Neural cell (in vitro differentiated cells): ENCODE results near the gene ADCY4. TPM values are rescaled to one million over a fixed set of nuclear protein-coding genes. Genes with fewer than 3 reads are reported as not detected.

Experiments used
- H2AFZ ChIP-seq: fragments of 200-600, 300-800 bp; sonication (generic), shearing (Covaris generic); 2 replicates; pipeline ENCODE4 v1.6.0; 2014; ENCODE audit warnings: low read depth, mild to moderate bottlenecking, antibody characterized with exemption, low read length, moderate library complexity
- H3F3A ChIP-seq: fragments of 200-600 bp; shearing (Covaris generic); 2 replicates; pipeline ENCODE4 v1.6.1; 2016; ENCODE audit warnings: mild to moderate bottlenecking, moderate library complexity, mixed read lengths, antibody characterized with exemption, low read length; ENCODE audit not compliant: insufficient read depth, poor library complexity, severe bottlenecking
- H3K27ac ChIP-seq: fragments of 200-600, 300-800 bp; sonication (generic), shearing (Covaris generic); 2 replicates; pipeline ENCODE4 v1.5.1; 2014; ENCODE audit warnings: mild to moderate bottlenecking, low read length, moderate library complexity
- H3K27me3 ChIP-seq: fragments of 300-800, 200-600 bp; sonication (generic), shearing (Covaris generic); 2 replicates; pipeline ENCODE4 v1.6.0; 2014; ENCODE audit warnings: mild to moderate bottlenecking, low read depth, low read length, moderate library complexity; ENCODE audit not compliant: insufficient read depth
- H3K36me3 ChIP-seq: fragments of 300-800, 200-600 bp; sonication (generic), shearing (Covaris generic); 2 replicates; pipeline ENCODE4 v1.5.1; 2014; ENCODE audit warnings: mild to moderate bottlenecking, antibody characterized with exemption, low read length, moderate library complexity; ENCODE audit not compliant: insufficient read depth
- H3K4me2 ChIP-seq: fragments of 300-800, 200-600 bp; sonication (generic), shearing (Covaris generic); 2 replicates; pipeline ENCODE4 v1.6.0; 2014; ENCODE audit warnings: mild to moderate bottlenecking, low read length
- H3K4me3 ChIP-seq: fragments of 300-800, 200-600 bp; sonication (generic), shearing (Covaris generic); 2 replicates; pipeline ENCODE4 v1.5.1; 2014; ENCODE audit warnings: mild to moderate bottlenecking, low read length, moderate library complexity
- H3K79me2 ChIP-seq: fragments of 200-600 bp; shearing (Covaris generic); replicated peaks from 2 replicates; pipeline ENCODE4 v1.6.0; 2014; ENCODE audit warnings: mild to moderate bottlenecking, low read length, moderate library complexity; ENCODE audit not compliant: insufficient read depth
- H3K9ac ChIP-seq: fragments of 300-800, 200-600 bp; sonication (generic), shearing (Covaris generic); 2 replicates; pipeline ENCODE4 v1.6.1; 2016; ENCODE audit warnings: mild to moderate bottlenecking, low read length, mixed read lengths
- H3K9me2 ChIP-seq: fragments of 200-600 bp; shearing (Covaris generic); 2 replicates; pipeline ENCODE4 v1.6.1; 2016; ENCODE audit warnings: mild to moderate bottlenecking, low read length, mixed read lengths; ENCODE audit not compliant: insufficient read depth
- H3K9me3 ChIP-seq: fragments of 200-600, 300-800 bp; sonication (generic), shearing (Covaris generic); 2 replicates; pipeline ENCODE4 v1.6.1; 2016; ENCODE audit warnings: mild to moderate bottlenecking, mixed run types, low read length, moderate library complexity, mixed read lengths
- H4K20me1 ChIP-seq: fragments of 200-600 bp; shearing (Covaris generic); 2 replicates; pipeline ENCODE4 v1.6.1; 2016; ENCODE audit warnings: mild to moderate bottlenecking, mixed run types; ENCODE audit not compliant: insufficient read depth
- EP300 ChIP-seq: fragments of 450-650 bp; conservative IDR thresholded peaks from 2 replicates; pipeline ENCODE4 v1.6.1; 2014; ENCODE audit warnings: antibody characterized with exemption, mild to moderate bottlenecking, moderate library complexity; ENCODE audit not compliant: poor library complexity, severe bottlenecking
- EZH2 ChIP-seq: fragments of 200-600, 300-800 bp; shearing (Covaris generic), sonication (generic); IDR thresholded peaks from 2 replicates; pipeline ENCODE4 v1.6.1; 2014; ENCODE audit warnings: antibody characterized with exemption, low read length, borderline replicate concordance, mild to moderate bottlenecking; ENCODE audit not compliant: insufficient read depth, poor library complexity, severe bottlenecking
- MXI1 ChIP-seq: fragments of 450-650 bp; conservative IDR thresholded peaks from 2 replicates; pipeline ENCODE4 v1.6.1; 2014; ENCODE audit warnings: antibody characterized with exemption, mild to moderate bottlenecking; ENCODE audit not compliant: poor library complexity, severe bottlenecking
- POLR2AphosphoS5 ChIP-seq: IDR thresholded peaks from 2 replicates; pipeline ENCODE4 v1.6.1; 2012
- RAD21 ChIP-seq: fragments of 450-650 bp; conservative IDR thresholded peaks from 2 replicates; pipeline ENCODE4 v1.6.1; 2014; ENCODE audit warnings: antibody characterized with exemption, mild to moderate bottlenecking, moderate library complexity
- SMC3 ChIP-seq: fragments of 450-650 bp; conservative IDR thresholded peaks from 2 replicates; pipeline ENCODE4 v1.6.1; 2014; ENCODE audit warnings: antibody characterized with exemption, mild to moderate bottlenecking, moderate library complexity; ENCODE audit not compliant: poor library complexity
- TAF1 ChIP-seq: IDR thresholded peaks from 2 replicates; pipeline ENCODE4 v1.6.1; 2012; ENCODE audit warnings: low read depth
- polyA plus RNA-seq: library from polyadenylated mRNA; depleted of rRNA; stranded (reverse); fragments of >200 nt; gene quantifications from 2 replicates; pipeline ENCODE4 v1.2.3, GENCODE V29; 2014
- TF ChIP-seq, protein P1 (sequence below): fragments of 450-650 bp; IDR thresholded peaks from 2 replicates; pipeline ENCODE4 v1.5.1; 2014; ENCODE audit warnings: antibody characterized with exemption, mild to moderate bottlenecking, moderate library complexity; ENCODE audit not compliant: poor library complexity, severe bottlenecking
- TF ChIP-seq, protein P2 (sequence below): IDR thresholded peaks from 2 replicates; pipeline ENCODE4 v1.6.1; 2012; ENCODE audit warnings: borderline replicate concordance

ADCY4 gene
- polyA plus RNA-seq, 1 donor from 2014 or later, result not detected

DNA sequence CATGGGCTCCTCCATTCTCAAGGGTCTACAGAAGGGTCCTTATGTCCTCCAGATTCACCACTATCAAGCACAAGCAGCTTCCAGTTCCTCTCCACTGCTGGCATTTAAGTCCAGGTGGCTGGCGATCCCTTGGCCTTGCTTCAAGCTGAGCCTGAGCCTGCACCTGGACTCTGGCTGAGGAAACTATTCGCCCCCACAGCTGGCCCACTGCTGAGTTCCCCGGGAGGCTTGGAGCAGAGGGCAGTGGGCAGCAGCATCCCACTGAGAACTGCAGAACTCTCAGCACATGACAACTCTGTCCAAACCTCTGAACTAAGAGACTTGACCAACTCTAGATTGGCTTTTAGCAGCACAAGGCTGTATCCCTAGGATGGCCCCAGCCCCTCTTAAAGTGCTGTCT, 52.1 kb downstream of the ADCY4 start:
- Histone ChIP-seq H3K4me3 (no peak overlapping the region), H2AFZ (no peak overlapping the region), H3K79me2 (no peaks in the 10 kb centered on the region), H3F3A (no peaks in the 10 kb centered on the region), H3K9ac (no peak overlapping the region), H3K27me3 (no peaks in the 10 kb centered on the region), H3K36me3 (no peaks in the 10 kb centered on the region), H3K9me3 (no peaks in the 10 kb centered on the region), H3K9me2 (no peaks in the 10 kb centered on the region), H3K27ac (no peak overlapping the region), H3K4me2 (no peak overlapping the region), H4K20me1 (no peaks in the 10 kb centered on the region)
- TF ChIP-seq TAF1 (no peak), POLR2AphosphoS5 (no peak), EP300 (no peak), RAD21 (no peak), EZH2 (no peak), SMC3 (no peak), MXI1 (no peak)
- TF ChIP-seq, protein P1, sequence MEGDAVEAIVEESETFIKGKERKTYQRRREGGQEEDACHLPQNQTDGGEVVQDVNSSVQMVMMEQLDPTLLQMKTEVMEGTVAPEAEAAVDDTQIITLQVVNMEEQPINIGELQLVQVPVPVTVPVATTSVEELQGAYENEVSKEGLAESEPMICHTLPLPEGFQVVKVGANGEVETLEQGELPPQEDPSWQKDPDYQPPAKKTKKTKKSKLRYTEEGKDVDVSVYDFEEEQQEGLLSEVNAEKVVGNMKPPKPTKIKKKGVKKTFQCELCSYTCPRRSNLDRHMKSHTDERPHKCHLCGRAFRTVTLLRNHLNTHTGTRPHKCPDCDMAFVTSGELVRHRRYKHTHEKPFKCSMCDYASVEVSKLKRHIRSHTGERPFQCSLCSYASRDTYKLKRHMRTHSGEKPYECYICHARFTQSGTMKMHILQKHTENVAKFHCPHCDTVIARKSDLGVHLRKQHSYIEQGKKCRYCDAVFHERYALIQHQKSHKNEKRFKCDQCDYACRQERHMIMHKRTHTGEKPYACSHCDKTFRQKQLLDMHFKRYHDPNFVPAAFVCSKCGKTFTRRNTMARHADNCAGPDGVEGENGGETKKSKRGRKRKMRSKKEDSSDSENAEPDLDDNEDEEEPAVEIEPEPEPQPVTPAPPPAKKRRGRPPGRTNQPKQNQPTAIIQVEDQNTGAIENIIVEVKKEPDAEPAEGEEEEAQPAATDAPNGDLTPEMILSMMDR, result no peak
- TF ChIP-seq, protein P2, sequence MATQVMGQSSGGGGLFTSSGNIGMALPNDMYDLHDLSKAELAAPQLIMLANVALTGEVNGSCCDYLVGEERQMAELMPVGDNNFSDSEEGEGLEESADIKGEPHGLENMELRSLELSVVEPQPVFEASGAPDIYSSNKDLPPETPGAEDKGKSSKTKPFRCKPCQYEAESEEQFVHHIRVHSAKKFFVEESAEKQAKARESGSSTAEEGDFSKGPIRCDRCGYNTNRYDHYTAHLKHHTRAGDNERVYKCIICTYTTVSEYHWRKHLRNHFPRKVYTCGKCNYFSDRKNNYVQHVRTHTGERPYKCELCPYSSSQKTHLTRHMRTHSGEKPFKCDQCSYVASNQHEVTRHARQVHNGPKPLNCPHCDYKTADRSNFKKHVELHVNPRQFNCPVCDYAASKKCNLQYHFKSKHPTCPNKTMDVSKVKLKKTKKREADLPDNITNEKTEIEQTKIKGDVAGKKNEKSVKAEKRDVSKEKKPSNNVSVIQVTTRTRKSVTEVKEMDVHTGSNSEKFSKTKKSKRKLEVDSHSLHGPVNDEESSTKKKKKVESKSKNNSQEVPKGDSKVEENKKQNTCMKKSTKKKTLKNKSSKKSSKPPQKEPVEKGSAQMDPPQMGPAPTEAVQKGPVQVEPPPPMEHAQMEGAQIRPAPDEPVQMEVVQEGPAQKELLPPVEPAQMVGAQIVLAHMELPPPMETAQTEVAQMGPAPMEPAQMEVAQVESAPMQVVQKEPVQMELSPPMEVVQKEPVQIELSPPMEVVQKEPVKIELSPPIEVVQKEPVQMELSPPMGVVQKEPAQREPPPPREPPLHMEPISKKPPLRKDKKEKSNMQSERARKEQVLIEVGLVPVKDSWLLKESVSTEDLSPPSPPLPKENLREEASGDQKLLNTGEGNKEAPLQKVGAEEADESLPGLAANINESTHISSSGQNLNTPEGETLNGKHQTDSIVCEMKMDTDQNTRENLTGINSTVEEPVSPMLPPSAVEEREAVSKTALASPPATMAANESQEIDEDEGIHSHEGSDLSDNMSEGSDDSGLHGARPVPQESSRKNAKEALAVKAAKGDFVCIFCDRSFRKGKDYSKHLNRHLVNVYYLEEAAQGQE, result no peak

DNA sequence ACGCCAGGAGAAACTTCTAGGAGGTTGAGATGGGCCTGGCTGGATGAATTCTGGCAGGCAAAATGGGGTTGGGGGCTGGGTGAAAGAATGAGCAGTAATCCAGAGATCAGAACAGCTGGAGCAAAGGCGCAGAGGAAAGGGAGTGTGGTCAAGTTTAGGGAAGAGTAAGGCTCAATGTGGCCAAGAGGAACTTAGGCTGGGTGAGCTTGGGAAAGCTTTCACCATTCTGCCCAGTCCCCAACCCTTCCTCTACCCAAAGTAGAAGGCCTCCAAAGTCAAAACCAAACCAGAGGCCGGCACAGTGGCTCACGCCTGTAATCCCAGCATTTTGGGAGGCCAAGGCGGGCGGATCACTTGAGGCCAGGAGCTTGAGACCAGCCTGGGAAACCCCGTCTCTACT, 53.2 kb downstream of the ADCY4 start:
- Histone ChIP-seq H3K4me2 (no peak overlapping the region), H3K9ac (no peak overlapping the region), H3K27ac (no peak overlapping the region), H3K9me3 (no peaks in the 10 kb centered on the region), H2AFZ (no peak overlapping the region), H3K36me3 (no peaks in the 10 kb centered on the region), H3K4me3 (no peak overlapping the region), H3F3A (no peaks in the 10 kb centered on the region), H3K79me2 (no peaks in the 10 kb centered on the region), H3K9me2 (no peaks in the 10 kb centered on the region), H4K20me1 (no peaks in the 10 kb centered on the region), H3K27me3 (no peaks in the 10 kb centered on the region)
- TF ChIP-seq RAD21 (no peak), EP300 (no peak), POLR2AphosphoS5 (no peak), MXI1 (no peak), TAF1 (no peak), EZH2 (no peak), SMC3 (no peak)
- TF ChIP-seq, protein P1, result no peak
- TF ChIP-seq, protein P2, result no peak
